Osteoblast (primary cell): ENCODE measurements around the gene LRMDA. TPM values are rescaled to one million over a fixed set of nuclear protein-coding genes. Genes with fewer than 3 reads are reported as not detected.

Experiments used
- DNase-seq: peaks from one replicate; pipeline ENCODE4 v3.0.0; 2011; ENCODE audit warnings: low spot score, mixed read lengths; ENCODE audit not compliant: insufficient read length; ENCODE audit errors: missing footprints
- H2AFZ ChIP-seq: 2 replicates; pipeline ENCODE4 v1.6.0; 2011; ENCODE audit warnings: mild to moderate bottlenecking, low read length
- H3K27ac ChIP-seq: 2 replicates; pipeline ENCODE4 v1.5.1; 2011; ENCODE audit warnings: mild to moderate bottlenecking, low read depth, low read length, moderate library complexity
- H3K27me3 ChIP-seq: 2 replicates; pipeline ENCODE4 v1.6.0; 2012; ENCODE audit warnings: mild to moderate bottlenecking, control low read depth, inconsistent platforms, low read length, moderate library complexity; ENCODE audit not compliant: insufficient read depth
- H3K36me3 ChIP-seq: 2 replicates; pipeline ENCODE4 v1.5.1; 2011; ENCODE audit warnings: mild to moderate bottlenecking, low read length, control low read depth, moderate library complexity; ENCODE audit not compliant: insufficient read depth
- H3K4me1 ChIP-seq: 2 replicates; pipeline ENCODE4 v1.5.1; 2011; ENCODE audit warnings: mild to moderate bottlenecking, low read length, control low read depth, moderate library complexity; ENCODE audit not compliant: insufficient read depth
- H3K4me2 ChIP-seq: 2 replicates; pipeline ENCODE4 v1.6.0; 2011; ENCODE audit warnings: mild to moderate bottlenecking, low read length; ENCODE audit not compliant: insufficient read depth
- H3K4me3 ChIP-seq: fragments of 200-600 bp; sonication (generic); 3 replicates; pipeline ENCODE4 v1.5.1; 2012; ENCODE audit warnings: mild to moderate bottlenecking, low read length, inconsistent platforms; ENCODE audit not compliant: insufficient read depth
- H3K79me2 ChIP-seq: 2 replicates; pipeline ENCODE4 v1.6.0; 2012; ENCODE audit warnings: mild to moderate bottlenecking, low read length, control low read depth, inconsistent platforms; ENCODE audit not compliant: insufficient read depth
- H3K9me3 ChIP-seq: 2 replicates; pipeline ENCODE4 v1.5.1; 2011; ENCODE audit warnings: low read depth, low read length, control low read depth
- H4K20me1 ChIP-seq: 2 replicates; pipeline ENCODE4 v1.6.0; 2012; ENCODE audit warnings: mild to moderate bottlenecking, low read length, control low read depth; ENCODE audit not compliant: insufficient read depth
- CTCF ChIP-seq: IDR thresholded peaks from 2 replicates; pipeline ENCODE4 v1.5.1; 2011; ENCODE audit warnings: mild to moderate bottlenecking, low read depth, low read length, moderate library complexity; ENCODE audit errors: extremely low read depth
- total RNA-seq: library from RNA; depleted of rRNA; stranded (reverse); fragments of >200 nt; gene quantifications from 2 replicates; pipeline ENCODE4 v1.2.3, GENCODE V29; 2012

The LRMDA gene
- total RNA-seq, 1 donor, result 18.5 TPM

DNA sequence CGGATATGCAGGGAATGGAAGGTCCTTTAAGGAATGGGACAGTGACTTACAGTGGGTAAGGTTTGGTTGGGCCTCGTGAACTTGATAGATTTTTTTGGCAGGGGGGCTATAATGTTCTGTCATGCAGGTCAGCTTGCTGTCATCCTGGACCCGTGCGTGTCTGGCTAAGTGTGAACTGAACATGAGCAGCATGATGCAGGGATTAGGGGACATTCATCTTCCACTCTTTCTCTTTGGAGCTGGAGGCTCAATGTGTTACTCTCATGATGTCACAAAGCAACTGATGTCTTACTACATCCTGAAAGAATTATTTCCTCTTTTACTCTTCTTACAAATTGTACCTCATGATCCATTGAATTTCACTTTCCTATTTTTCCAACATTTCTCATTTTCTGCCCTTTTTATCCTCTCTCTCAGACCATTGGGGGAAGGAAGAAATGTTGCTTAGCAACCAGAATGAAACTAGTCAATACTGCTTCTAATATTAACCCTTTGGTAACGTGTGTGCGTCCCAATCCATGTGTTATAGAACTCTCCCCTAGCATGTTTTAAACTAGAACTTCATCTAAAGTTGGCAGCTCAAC is 549.1 kb downstream of the LRMDA start:
- Histone ChIP-seq H3K36me3 (no peaks in the 10 kb centered on the region), H2AFZ (no peak overlapping the region), H3K9me3 (no peaks in the 10 kb centered on the region), H4K20me1 (peaks cover 3% of the 10 kb centered on the region), H3K27me3 (no peaks in the 10 kb centered on the region), H3K4me2 (no peak overlapping the region), H3K79me2 (no peaks in the 10 kb centered on the region), H3K4me1 (no peaks in the 10 kb centered on the region), H3K4me3 (no peak overlapping the region), H3K27ac (no peak overlapping the region)
- no peak for TF ChIP-seq CTCF
- no peak for DNase-seq

DNA sequence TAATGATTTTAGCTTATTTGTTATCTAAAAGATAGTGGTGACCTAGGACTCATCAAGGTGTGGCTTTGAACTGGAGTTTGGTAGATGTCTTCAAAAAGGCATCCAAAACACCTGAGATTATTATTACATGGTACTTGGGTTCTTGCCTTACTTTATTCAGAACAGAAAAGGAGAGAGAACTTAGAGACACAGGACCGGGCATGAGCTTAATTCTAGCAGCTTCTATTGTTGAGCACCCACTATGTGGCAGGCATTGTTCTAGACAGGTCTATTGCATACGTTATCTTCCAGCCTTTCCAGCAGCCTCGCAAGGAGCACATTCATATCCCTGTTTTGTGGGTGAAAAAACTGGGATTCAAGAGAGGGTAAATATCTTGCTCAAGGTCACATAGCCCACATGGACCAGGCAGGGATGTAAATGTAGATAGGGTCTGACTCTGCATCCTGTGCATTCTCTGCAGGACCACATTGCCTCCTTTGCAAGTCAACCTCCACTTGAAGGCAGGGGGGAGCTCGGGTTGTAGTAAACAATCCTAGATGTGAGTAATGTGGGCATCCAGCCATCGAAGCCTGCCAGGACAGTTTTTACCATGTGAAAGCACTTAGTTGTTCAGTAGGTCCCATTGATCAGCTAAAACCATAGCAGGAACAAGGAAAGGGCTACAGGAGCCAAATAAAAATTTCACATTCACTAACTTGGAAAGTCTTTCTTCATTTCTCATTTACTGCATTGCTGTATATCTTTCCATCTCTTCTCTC is 551.4 kb downstream of the LRMDA start:
- Histone ChIP-seq H2AFZ (no peak overlapping the region), H3K27ac (no peak overlapping the region), H3K79me2 (no peaks in the 10 kb centered on the region), H4K20me1 (peaks cover 3% of the 10 kb centered on the region), H3K4me1 (peaks cover 3% of the 10 kb centered on the region), H3K4me3 (no peak overlapping the region), H3K36me3 (no peaks in the 10 kb centered on the region), H3K4me2 (no peak overlapping the region), H3K27me3 (no peaks in the 10 kb centered on the region), H3K9me3 (no peaks in the 10 kb centered on the region)
- TF ChIP-seq CTCF, result no peak
- DNase-seq, result peak; percentile 50

DNA sequence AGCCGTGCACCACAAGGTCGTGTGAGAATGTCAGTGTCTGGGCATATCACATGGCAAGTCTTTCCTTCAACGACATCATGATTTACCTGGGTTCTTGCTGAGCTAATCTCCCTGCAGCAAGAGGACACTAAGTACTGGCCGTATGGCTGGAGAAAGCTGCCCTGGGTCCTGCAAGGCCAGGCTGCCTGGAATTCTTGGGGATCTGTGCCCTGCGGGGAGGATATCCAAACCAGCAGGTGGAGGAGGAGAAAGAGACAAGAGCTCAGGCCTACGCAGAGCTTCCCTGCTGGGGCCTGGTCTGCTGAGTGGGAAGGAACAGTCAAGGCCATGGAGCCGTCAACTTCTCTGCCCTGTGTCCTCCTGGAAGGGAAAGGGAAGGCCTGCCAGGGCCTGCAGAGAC is 552.6 kb downstream of the LRMDA start:
- no peaks in the 10 kb centered on the region for H3K27me3 ChIP-seq
- no peaks in the 10 kb centered on the region for H3K9me3 ChIP-seq
- no peaks in the 10 kb centered on the region for H3K36me3 ChIP-seq
- H3K27ac ChIP-seq, result no peak overlapping the region
- no peak overlapping the region for H3K4me2 ChIP-seq
- no peak overlapping the region for H3K4me3 ChIP-seq
- no peaks in the 10 kb centered on the region for H3K79me2 ChIP-seq
- DNase-seq, result peak; percentile 36
- no peak for TF ChIP-seq CTCF
- no peak overlapping the region for H2AFZ ChIP-seq
- peaks cover 3% of the 10 kb centered on the region for H4K20me1 ChIP-seq
- peaks cover 5% of the 10 kb centered on the region for H3K4me1 ChIP-seq

GRCh38 chr10:75987616-75988015 is 556.2 kb downstream of the LRMDA start:
- H3K4me1 ChIP-seq, result peaks cover 5% of the 10 kb centered on the region
- no peak for TF ChIP-seq CTCF
- H3K79me2 ChIP-seq, result no peaks in the 10 kb centered on the region
- peak; percentile 76 for DNase-seq
- peaks cover 3% of the 10 kb centered on the region for H4K20me1 ChIP-seq
- no peaks in the 10 kb centered on the region for H3K27me3 ChIP-seq
- H3K9me3 ChIP-seq, result no peaks in the 10 kb centered on the region
- H3K4me2 ChIP-seq, result no peak overlapping the region
- H3K4me3 ChIP-seq, result no peak overlapping the region
- no peaks in the 10 kb centered on the region for H3K36me3 ChIP-seq
- no peak overlapping the region for H3K27ac ChIP-seq
- H2AFZ ChIP-seq, result no peak overlapping the region
